Germinal center (tissue), 1 donor: ENCODE measurements around the gene PCSK2.
"Not testable (repeated sequence)": the region's sequence is repeated elsewhere in the genome, so short reads cannot be mapped to it uniquely, and the experiment has no call there.

ENCODE experiments used
- DNase-seq: peaks from one replicate; pipeline ENCODE4 v3.0.0; 2012; ENCODE audit warnings: mixed read lengths, low spot score

PCSK2 gene

GRCh38 chr20:17226410-17227218, at the start of gene PCSK2:
Gene PCSK2 (plus strand): TSS chr20:17227040. CDS start chr20:17227306, 266 bp downstream.
- DNase-seq = peak; percentile 6

- DNase-seq = no peak
These were observed 49.5 kb upstream of the PCSK2 start for GRCh38 chr20:17177341-17177740.

GRCh38 chr20:17179840-17180239, 47.0 kb upstream of the PCSK2 start:
- DNase-seq = no peak

- DNase-seq = no peak
These were observed 36.7 kb upstream of the PCSK2 start for GRCh38 chr20:17189976-17190695.

GRCh38 chr20:17197041-17197440, 29.8 kb upstream of the PCSK2 start:
- DNase-seq = no peak

- no peak for DNase-seq
These were observed 24.8 kb upstream of the PCSK2 start for GRCh38 chr20:17202030-17202429.

GRCh38 chr20:17202673-17203072, 24.2 kb upstream of the PCSK2 start:
- DNase-seq = no peak

GRCh38 chr20:17205084-17205813, 21.6 kb upstream of the PCSK2 start:
- no peak for DNase-seq

- no peak for DNase-seq
These were observed 16.5 kb upstream of the PCSK2 start for GRCh38 chr20:17210387-17210786.

- no peak for DNase-seq
These were observed 15.9 kb upstream of the PCSK2 start for GRCh38 chr20:17210983-17211382.

GRCh38 chr20:17215167-17215566, 11.7 kb upstream of the PCSK2 start:
- DNase-seq = no peak

GRCh38 chr20:17219856-17220255, 7.0 kb upstream of the PCSK2 start:
- not testable (repeated sequence) for DNase-seq

GRCh38 chr20:17223553-17223952, 3.3 kb upstream of the PCSK2 start:
- no peak for DNase-seq

GRCh38 chr20:17225851-17226409, 910 bp upstream of the PCSK2 start:
- no peak for DNase-seq

GRCh38 chr20:17227219-17227575, 357 bp downstream of the PCSK2 start:
- no peak for DNase-seq

GRCh38 chr20:17227669-17228623, 1.1 kb downstream of the PCSK2 start:
- no peak for DNase-seq

- DNase-seq = no peak
These were observed 1.8 kb downstream of the PCSK2 start for GRCh38 chr20:17228624-17229061.

GRCh38 chr20:17229256-17229655, 2.4 kb downstream of the PCSK2 start:
- no peak for DNase-seq

- no peak for DNase-seq
These were observed 6.8 kb downstream of the PCSK2 start for GRCh38 chr20:17233626-17234025.

GRCh38 chr20:17236766-17237165, 9.9 kb downstream of the PCSK2 start:
- no peak for DNase-seq

- DNase-seq = no peak
These were observed 21.4 kb downstream of the PCSK2 start for GRCh38 chr20:17248224-17248623.
